ENCODE measurements around the gene PDE9A.

The PDE9A gene

GRCh38 chr21:42754270-42754933, 101.0 kb downstream of the PDE9A start:
- no peak for TF ChIP-seq CTCF (IDR thresholded peaks at IDR 0.05; ENCODE audit: extremely low read depth, missing control alignments)
- no peak for DNase-seq (ENCODE audit: low spot score)

GRCh38 chr21:42755031-42755665, 101.7 kb downstream of the PDE9A start:
- no peak for TF ChIP-seq CTCF (IDR thresholded peaks at IDR 0.05; ENCODE audit: extremely low read depth, missing control alignments)
- DNase-seq (ENCODE audit: low spot score): no peak

GRCh38 chr21:42755766-42756579, 102.6 kb downstream of the PDE9A start:
- DNase-seq (ENCODE audit: low spot score): no peak

GRCh38 chr21:42756580-42757250, 103.3 kb downstream of the PDE9A start:
- no peak for DNase-seq (ENCODE audit: low spot score)
- TF ChIP-seq CTCF (IDR thresholded peaks at IDR 0.05; ENCODE audit: extremely low read depth, missing control alignments): no peak

More at GRCh38 chr21:42755766-42756579, 102.6 kb downstream of the PDE9A start:
- no peak for TF ChIP-seq CTCF (IDR thresholded peaks at IDR 0.05; ENCODE audit: extremely low read depth, missing control alignments)

- DNase-seq (ENCODE audit: low spot score): no peak
- TF ChIP-seq CTCF (IDR thresholded peaks at IDR 0.05; ENCODE audit: extremely low read depth, missing control alignments): no peak
These were observed 104.0 kb downstream of the PDE9A start for GRCh38 chr21:42757422-42757821.

GRCh38 chr21:42757826-42758655, 104.6 kb downstream of the PDE9A start:
- TF ChIP-seq CTCF (IDR thresholded peaks at IDR 0.05; ENCODE audit: extremely low read depth, missing control alignments): no peak
- DNase-seq (ENCODE audit: low spot score): no peak
